ENCODE measurements around the gene C5orf58.

DNA sequence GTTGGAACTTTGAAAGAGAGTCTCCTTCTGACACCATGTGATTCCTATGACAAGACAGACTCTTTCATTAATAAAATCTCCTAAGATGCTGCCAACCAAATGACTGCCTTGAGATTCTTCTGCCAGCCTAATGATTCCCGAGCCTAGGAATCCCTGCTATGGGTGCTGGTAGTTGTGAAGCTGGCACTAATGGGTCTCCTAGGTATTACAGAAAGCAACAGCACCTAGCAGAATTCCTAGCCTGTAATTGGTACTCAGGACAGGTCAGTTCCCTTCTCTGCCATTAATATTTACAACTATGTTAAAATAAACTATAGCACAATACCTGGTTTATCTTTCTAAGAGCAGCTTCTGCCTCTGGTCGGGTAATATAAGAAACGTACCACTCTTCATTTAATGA, 19.3 kb downstream of the C5orf58 start:
- TF ChIP-seq, protein P1, sequence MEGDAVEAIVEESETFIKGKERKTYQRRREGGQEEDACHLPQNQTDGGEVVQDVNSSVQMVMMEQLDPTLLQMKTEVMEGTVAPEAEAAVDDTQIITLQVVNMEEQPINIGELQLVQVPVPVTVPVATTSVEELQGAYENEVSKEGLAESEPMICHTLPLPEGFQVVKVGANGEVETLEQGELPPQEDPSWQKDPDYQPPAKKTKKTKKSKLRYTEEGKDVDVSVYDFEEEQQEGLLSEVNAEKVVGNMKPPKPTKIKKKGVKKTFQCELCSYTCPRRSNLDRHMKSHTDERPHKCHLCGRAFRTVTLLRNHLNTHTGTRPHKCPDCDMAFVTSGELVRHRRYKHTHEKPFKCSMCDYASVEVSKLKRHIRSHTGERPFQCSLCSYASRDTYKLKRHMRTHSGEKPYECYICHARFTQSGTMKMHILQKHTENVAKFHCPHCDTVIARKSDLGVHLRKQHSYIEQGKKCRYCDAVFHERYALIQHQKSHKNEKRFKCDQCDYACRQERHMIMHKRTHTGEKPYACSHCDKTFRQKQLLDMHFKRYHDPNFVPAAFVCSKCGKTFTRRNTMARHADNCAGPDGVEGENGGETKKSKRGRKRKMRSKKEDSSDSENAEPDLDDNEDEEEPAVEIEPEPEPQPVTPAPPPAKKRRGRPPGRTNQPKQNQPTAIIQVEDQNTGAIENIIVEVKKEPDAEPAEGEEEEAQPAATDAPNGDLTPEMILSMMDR (IDR thresholded peaks at IDR 0.05; ENCODE audit: poor library complexity, severe bottlenecking) = no peak
- no peak for TF ChIP-seq POLR2AphosphoS5 (IDR thresholded peaks at IDR 0.05)
- TF ChIP-seq, protein P2, sequence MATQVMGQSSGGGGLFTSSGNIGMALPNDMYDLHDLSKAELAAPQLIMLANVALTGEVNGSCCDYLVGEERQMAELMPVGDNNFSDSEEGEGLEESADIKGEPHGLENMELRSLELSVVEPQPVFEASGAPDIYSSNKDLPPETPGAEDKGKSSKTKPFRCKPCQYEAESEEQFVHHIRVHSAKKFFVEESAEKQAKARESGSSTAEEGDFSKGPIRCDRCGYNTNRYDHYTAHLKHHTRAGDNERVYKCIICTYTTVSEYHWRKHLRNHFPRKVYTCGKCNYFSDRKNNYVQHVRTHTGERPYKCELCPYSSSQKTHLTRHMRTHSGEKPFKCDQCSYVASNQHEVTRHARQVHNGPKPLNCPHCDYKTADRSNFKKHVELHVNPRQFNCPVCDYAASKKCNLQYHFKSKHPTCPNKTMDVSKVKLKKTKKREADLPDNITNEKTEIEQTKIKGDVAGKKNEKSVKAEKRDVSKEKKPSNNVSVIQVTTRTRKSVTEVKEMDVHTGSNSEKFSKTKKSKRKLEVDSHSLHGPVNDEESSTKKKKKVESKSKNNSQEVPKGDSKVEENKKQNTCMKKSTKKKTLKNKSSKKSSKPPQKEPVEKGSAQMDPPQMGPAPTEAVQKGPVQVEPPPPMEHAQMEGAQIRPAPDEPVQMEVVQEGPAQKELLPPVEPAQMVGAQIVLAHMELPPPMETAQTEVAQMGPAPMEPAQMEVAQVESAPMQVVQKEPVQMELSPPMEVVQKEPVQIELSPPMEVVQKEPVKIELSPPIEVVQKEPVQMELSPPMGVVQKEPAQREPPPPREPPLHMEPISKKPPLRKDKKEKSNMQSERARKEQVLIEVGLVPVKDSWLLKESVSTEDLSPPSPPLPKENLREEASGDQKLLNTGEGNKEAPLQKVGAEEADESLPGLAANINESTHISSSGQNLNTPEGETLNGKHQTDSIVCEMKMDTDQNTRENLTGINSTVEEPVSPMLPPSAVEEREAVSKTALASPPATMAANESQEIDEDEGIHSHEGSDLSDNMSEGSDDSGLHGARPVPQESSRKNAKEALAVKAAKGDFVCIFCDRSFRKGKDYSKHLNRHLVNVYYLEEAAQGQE (IDR thresholded peaks at IDR 0.05; ENCODE audit: borderline replicate concordance) = no peak
- TF ChIP-seq EP300 (conservative IDR thresholded peaks at IDR 0.05; ENCODE audit: poor library complexity, severe bottlenecking) = no peak
- TF ChIP-seq MXI1 (conservative IDR thresholded peaks at IDR 0.05; ENCODE audit: poor library complexity, severe bottlenecking) = no peak
- TF ChIP-seq EZH2 (IDR thresholded peaks at IDR 0.05; ENCODE audit: borderline replicate concordance, insufficient read depth, low read length, poor library complexity, severe bottlenecking) = no peak
